DMS114 treated with DMSO at 0.1 percent for 48 hours (cell line): Measurements from ENCODE around the gene LIN28B.
"Not testable (repeated sequence)": the region's sequence is repeated elsewhere in the genome, so short reads cannot be mapped to it uniquely, and the experiment has no call there.

Experiments used
- DNase-seq: peaks from one replicate; lab custom pipeline; 2025; ENCODE audit not compliant: unreplicated experiment; lab: John Stamatoyannopoulos, UW

Gene LIN28B

GRCh38 chr6:105005451-105005850, 48.5 kb downstream of the LIN28B start:
- no peak for DNase-seq

DNA sequence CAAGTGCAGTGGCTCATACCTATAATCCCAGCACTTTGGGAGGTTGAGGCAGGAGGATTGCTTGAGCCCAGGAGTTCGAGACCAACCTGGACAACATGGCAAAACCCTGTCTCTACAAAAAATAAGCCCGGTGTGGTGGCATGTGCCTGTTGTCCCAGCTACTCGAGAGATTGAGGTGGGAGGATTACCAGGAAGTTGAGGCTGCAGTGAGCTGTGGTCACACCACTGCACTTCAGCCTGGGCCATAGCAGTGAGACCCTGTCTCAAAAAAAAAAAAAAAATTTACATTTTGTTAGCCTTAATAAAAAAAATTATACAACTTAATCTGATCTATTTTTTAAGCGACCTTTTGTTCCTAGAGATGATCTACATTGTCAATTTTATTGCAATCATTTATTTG, 56.6 kb downstream of the LIN28B start:
- DNase-seq: not testable (repeated sequence)

GRCh38 chr6:105014448-105014847, 57.5 kb downstream of the LIN28B start:
- no peak for DNase-seq

GRCh38 chr6:105014954-105015353, 58.0 kb downstream of the LIN28B start:
- no peak for DNase-seq

GRCh38 chr6:105015482-105015881, 58.6 kb downstream of the LIN28B start:
- DNase-seq: no peak

GRCh38 chr6:105019285-105019684, 62.4 kb downstream of the LIN28B start:
- DNase-seq: no peak

DNA sequence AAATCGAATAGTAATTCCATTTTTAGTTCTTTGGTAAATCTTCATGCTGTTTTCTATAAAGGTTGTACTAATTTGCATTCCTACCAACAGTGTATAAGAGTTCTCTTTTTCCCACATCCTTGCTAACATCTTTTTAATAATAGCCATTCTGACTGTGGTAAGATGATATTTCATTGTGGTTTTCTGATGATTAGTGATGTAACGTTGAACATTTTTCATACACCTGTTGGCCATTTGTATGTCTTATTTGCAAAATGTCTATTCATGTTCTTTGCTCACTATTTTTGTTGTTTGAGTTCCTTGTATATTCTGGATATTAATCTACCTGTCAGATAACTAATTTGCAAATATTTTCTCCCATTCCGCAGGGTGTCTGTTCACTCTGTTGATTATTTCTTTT, 64.5 kb downstream of the LIN28B start:
- no peak for DNase-seq

GRCh38 chr6:105022416-105022815, 65.5 kb downstream of the LIN28B start:
- DNase-seq: no peak

GRCh38 chr6:105024803-105025202, 67.9 kb downstream of the LIN28B start:
- DNase-seq: no peak

DNA sequence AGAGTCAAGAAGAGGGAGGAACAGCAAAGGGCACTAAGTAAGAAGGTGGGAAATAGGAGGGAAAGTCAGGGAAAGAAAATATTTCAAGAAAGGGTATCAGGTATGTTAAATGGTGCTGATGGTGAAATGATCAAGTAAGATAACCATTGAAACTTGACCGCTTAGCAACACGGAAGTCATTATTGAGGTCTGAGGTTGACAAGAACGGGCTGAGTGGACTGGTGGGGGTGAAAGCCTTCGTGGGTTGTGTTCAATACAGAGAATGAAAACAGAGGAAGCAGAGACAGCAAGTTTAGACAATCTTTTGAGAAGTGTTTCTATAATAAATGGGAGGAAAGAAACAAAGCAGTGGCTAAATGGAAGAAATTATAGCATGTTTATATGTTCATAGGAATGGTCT, 72.0 kb downstream of the LIN28B start:
- no peak for DNase-seq

DNA sequence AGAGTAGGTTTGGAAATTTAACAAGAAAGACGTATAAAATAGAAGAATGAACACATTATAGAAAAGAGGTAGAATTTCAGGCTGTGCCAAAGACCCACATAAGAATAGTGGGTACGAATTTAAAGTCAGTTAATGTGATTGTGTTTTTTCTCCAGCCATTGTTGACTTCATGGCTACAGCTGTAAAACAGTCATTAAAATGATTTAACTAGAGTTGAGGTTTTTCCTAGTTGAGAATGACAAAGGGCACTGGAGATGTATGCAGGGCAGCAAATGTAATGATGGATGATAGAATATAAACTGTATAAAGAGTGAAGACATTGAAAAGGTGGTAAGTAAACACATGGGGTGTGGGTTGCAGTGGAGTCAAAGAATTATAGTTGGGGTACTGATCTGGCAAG, 72.7 kb downstream of the LIN28B start:
- DNase-seq: no peak

DNA sequence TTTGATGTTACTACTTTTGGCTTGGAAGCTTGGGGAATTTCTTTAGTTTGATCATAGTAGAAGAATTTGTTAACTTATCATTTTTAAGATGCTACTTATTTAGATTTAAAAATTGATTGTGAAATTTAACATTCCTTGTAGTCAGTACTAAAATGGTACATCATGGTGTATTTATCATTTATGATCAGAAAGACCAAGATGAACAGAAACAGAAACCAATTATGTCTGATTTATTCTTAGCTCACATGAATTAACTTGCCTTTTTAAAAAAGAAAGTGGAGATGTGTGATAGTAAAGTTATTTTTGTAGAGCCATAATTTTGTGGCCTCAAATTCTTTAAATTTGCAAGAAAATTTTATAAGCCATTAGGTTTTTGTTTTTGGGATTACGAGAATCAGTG, 77.6 kb downstream of the LIN28B start:
- no peak for DNase-seq

GRCh38 chr6:105035299-105035698, 78.4 kb downstream of the LIN28B start:
- DNase-seq: no peak

- DNase-seq: no peak
Observed at GRCh38 chr6:105036351-105036750, 79.4 kb downstream of the LIN28B start.

DNA sequence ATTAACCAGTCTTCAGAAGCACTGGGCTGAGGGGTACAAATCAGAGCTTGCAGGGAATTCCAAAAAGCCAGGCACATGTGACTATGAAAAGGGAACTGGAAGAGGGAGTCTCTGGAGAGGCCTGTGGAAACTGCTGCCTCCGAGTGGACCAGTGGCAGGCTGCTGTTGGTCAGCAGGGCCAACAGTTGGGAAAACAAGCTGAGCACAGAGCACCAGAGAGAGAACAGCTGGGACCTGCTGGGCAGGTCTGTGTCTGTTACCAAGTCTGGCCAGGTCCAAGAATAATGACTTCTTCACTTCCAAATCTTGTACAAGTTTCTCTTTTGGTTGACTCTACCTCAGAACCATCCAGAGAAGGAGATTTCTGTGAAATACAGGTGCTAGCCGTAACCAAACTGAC, 81.4 kb downstream of the LIN28B start:
- no peak for DNase-seq

GRCh38 chr6:105041880-105042279, 85.0 kb downstream of the LIN28B start:
- DNase-seq: no peak

- no peak for DNase-seq
Observed at GRCh38 chr6:105042648-105043047, 85.7 kb downstream of the LIN28B start.

GRCh38 chr6:105043979-105044378, 87.1 kb downstream of the LIN28B start:
- no peak for DNase-seq

DNA sequence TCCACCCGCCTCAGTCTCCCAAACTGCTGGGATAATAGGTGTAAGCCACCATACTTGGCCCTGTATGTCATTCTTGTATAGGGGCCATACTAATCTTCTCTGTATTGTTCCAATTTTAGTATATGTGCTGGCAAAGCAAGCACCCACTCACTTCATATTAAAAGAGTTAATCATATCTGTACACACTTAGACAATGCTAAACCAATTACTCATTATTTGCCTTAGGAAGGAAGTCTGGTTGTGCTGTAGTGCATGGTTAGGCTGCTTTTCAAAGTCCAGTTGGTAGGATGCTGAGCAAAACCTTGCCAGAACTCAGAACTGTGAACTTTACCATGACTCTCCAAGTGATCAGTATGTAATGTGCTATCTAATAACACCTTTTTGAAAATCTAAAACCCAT, 88.6 kb downstream of the LIN28B start:
- DNase-seq: no peak

DNA sequence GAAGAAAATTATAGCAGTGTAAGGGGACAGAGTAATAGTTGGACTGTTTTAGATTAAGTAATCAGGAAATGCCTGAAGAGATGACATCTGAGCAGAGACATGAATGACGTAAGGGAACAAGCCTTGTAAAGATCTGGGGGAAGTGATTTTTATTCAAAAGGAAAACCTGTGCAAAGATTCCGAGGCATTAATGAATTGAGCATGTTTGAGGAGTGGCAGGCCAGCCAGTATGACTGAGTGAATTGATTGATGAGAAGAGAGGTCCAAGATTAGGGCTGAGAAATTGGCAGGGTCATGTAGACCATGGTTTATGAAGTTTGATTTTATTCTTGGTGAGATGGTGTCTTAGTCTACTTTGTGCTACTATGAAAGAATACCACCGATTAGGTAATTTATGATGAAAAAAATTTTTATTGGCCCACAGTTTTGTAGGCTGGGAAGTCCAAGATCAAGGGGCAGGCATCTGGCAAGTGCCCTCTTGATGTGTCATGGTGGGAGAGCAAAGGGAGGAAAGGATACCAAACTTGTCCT, 95.1 kb downstream of the LIN28B start:
- no peak for DNase-seq

GRCh38 chr6:105056646-105057045, 99.7 kb downstream of the LIN28B start:
- no peak for DNase-seq

DNA sequence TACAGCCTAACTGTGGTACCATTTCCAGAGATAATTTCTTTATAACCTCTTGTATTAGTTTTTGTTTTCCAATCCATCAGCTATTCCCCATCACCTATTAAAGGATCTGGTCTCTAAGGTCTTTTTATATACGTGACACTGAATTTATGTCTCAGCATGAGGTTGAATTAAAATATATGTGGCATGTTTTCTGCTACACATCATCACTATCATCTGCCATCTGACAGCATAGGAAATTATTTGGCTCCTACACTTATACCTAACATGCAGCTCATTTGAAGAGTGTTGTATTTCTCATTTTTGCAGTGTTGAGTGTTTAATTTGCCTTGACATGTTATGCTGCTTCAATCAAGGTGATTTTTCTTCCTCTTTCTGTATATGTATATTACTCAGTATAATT, 100.3 kb downstream of the LIN28B start:
- no peak for DNase-seq

DNA sequence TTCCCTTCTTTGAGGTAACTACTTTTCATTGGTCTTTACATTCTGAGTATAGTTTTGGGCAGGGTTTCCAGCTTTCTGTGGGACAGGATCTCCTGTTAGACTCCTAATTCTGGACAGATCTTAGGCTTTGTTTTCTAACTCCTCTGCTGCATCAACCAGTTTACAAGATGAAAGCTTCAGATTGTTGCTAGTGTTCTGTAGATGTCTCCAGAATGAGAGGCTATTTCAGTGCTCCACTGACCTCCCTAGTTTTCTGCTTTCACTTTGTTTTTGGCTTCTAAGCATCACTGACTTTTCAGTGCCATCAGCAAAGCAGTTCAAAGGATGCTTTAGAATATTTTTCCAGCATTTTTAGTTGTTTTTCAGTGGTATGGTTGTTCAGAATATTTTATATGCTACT, 101.4 kb downstream of the LIN28B start:
- no peak for DNase-seq

DNA sequence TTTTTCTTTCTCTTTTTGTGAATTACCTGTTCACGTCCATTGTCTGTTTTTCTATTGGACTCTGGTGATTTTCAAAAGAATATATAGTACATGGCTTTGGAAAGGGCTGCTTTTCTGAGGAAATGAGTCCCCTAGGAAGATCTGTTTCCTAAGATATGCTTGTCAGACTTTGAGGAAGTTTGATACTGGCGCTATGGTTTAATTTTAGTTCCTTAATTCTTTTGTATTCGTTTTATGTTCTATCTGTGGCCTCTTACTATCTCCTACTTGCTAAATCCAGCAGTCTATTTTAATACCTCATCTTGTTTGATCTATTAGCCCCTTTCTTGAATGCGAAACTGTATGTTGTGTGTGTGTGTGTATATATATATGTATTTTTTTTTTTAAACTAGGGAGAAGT, 101.9 kb downstream of the LIN28B start:
- no peak for DNase-seq
